Spleen (tissue), 7 donors: ENCODE measurements around the gene PADI6.

Experiments used
- POLR2A ChIP-seq, 3 donors: fragments of 450-650 bp; IDR thresholded peaks; one replicate each; pipeline ENCODE4 v1.5.1; 2017; ENCODE audit warnings: antibody characterized with exemption in 3 of 3, mild to moderate bottlenecking in 1 of 3
- TF ChIP-seq, protein P1 (sequence below), 11 experiments: fragments of 200-600 bp in 7 of 11; fragments of 450-650 bp in 4 of 11; sonication (generic) in 4 of 11; IDR thresholded peaks in 8 of 11; conservative IDR thresholded peaks in 3 of 11; 1 replicate in 7 of 11; 2 replicates in 4 of 11; pipeline versions ENCODE4 v1.4.0 to v1.8.0; 2016 to 2021; ENCODE audit warnings: antibody characterized with exemption in 11 of 11, inconsistent platforms in 4 of 11, mild to moderate bottlenecking in 1 of 11
- donor health status: DM: no; HTN: no; CAD: no; lungs with moderate emphysema.
- donor health status: DM: no; HTN: no; CAD: no.
- donor health status: DM: no; HTN: no; CAD: no.

DNA sequence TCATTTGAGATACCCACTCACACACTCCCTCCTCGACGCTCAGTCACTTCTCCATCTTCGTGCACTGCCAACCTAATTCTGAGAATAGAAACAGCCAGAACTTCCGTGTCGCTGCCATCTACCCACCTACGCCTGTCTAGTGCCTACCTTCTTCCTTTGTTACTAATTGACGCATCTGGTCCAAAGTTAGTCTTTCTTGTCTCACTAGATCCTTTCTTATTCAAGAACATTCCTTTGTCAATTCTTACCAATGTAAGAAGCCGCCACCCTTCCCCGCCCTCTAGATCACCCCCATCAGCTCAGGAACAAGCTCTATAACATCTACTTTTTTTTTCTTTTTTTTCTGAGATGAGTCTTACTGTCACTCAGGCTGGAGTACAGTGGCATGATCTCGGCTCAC, 3.7 kb downstream of the PADI6 start:
- TF ChIP-seq POLR2A (IDR thresholded peaks at IDR 0.05) = no peak
- TF ChIP-seq, protein P1, sequence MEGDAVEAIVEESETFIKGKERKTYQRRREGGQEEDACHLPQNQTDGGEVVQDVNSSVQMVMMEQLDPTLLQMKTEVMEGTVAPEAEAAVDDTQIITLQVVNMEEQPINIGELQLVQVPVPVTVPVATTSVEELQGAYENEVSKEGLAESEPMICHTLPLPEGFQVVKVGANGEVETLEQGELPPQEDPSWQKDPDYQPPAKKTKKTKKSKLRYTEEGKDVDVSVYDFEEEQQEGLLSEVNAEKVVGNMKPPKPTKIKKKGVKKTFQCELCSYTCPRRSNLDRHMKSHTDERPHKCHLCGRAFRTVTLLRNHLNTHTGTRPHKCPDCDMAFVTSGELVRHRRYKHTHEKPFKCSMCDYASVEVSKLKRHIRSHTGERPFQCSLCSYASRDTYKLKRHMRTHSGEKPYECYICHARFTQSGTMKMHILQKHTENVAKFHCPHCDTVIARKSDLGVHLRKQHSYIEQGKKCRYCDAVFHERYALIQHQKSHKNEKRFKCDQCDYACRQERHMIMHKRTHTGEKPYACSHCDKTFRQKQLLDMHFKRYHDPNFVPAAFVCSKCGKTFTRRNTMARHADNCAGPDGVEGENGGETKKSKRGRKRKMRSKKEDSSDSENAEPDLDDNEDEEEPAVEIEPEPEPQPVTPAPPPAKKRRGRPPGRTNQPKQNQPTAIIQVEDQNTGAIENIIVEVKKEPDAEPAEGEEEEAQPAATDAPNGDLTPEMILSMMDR (IDR thresholded peaks at IDR 0.05 in 8 of 11, conservative IDR thresholded peaks at IDR 0.05 in 3 of 11) = no peak
